Adrenal gland (tissue), 12 donors: ENCODE measurements around the gene TMEM232. TPM values are rescaled to one million over a fixed set of nuclear protein-coding genes. Genes with fewer than 3 reads are reported as not detected.
"Not testable (repeated sequence)": the region's sequence is repeated elsewhere in the genome, so short reads cannot be mapped to it uniquely, and the experiment has no call there.

Source experiments
- DNase-seq, 7 donors: peaks; one replicate each; pipeline ENCODE4 v3.0.0-alpha.2; 2019 to 2020
- H3K27ac ChIP-seq, 5 donors: fragments of 200-600 bp; sonication (generic) in 4 of 5; 1 replicate in 3 of 5; 2 replicates in 2 of 5; pipeline versions ENCODE4 v1.5.1 to v1.8.0; 2016 to 2020; ENCODE audit warnings: mild to moderate bottlenecking in 1 of 5
- H3K27me3 ChIP-seq: fragments of 200-600 bp; 2 replicates; pipeline ENCODE4 v1.8.0; 2021
- H3K36me3 ChIP-seq, 2 donors: fragments of 200-600 bp; replicated peaks in 1 of 2; 1 replicate in 1 of 2; 2 replicates in 1 of 2; pipeline versions ENCODE4 v1.5.1 to v1.8.0; 2018 to 2022
- H3K4me1 ChIP-seq, 2 donors: fragments of 200-600 bp; replicated peaks in 1 of 2; 1 replicate in 1 of 2; 2 replicates in 1 of 2; pipeline versions ENCODE4 v1.5.1 to v1.8.0; 2018 to 2021
- H3K4me3 ChIP-seq, 4 donors: fragments of 200-600 bp; sonication (generic) in 3 of 4; one replicate each; pipeline ENCODE4 v1.5.1; 2016 to 2018
- H3K9me3 ChIP-seq, 3 donors: fragments of 200-600 bp; sonication (generic) in 1 of 3; replicated peaks in 1 of 3; 1 replicate in 2 of 3; 2 replicates in 1 of 3; pipeline versions ENCODE4 v1.5.1 to v1.8.0; 2016 to 2021
- POLR2A ChIP-seq, 2 donors: fragments of 450-650 bp; IDR thresholded peaks; one replicate each; pipeline ENCODE4 v1.6.1; 2017; ENCODE audit warnings: antibody characterized with exemption in 2 of 2, mild to moderate bottlenecking in 2 of 2, moderate library complexity in 1 of 2
- WGBS, 4 donors: extraction: QIAGEN DNeasy Blood & Tissue Kit in 2 of 4; methylation state at CpG; one replicate each; pipeline versions ENCODE4 v1.1.5 to v1.1.7; 2013 to 2017; 5-methylcytosine and 5-hydroxymethylcytosine counted together
- intact Hi-C, 2 donors: fragments of 100-400 bp; cut with DNase I; formaldehyde crosslinking; loops; one replicate each; pipeline versions ENCODE4 v1.14.1 to v1.15.0; 2022 to 2023
- polyA plus RNA-seq, 3 donors: library from polyadenylated mRNA; stranded (reverse); fragments of 200-250 nt in 2 of 3; fragments of 350-450 nt in 1 of 3; fragmentation: Illumina TruSeq in 1 of 3; extraction: RNeasy Lipid Tissue Mini Kit (QIAGEN cat#74804) in 1 of 3; gene quantifications; one replicate each; pipeline ENCODE4 v1.2.3, GENCODE V29; 2013 to 2014
- total RNA-seq, 9 donors: library from RNA; depleted of rRNA in 4 of 9; stranded (reverse); fragments of >200 nt in 4 of 9; fragments of 120-200 nt in 1 of 9; fragmentation: NEBNext Ultra II Directional in 1 of 9; extraction: Animal tissue kit (Norgen Biotek cat#: 25700) in 1 of 9; gene quantifications; one replicate each; pipeline versions ENCODE4 v1.1.0 to v1.2.4, GENCODE V29; 2013 to 2023
- TF ChIP-seq, protein P1 (sequence below), 6 experiments: fragments of 450-650 bp in 4 of 6; fragments of 200-600 bp in 2 of 6; sonication (generic) in 1 of 6; IDR thresholded peaks; 1 replicate in 5 of 6; 2 replicates in 1 of 6; pipeline versions ENCODE4 v1.5.1 to v1.8.0; 2016 to 2021; ENCODE audit warnings: antibody characterized with exemption in 6 of 6, mild to moderate bottlenecking in 2 of 6, moderate library complexity in 1 of 6
- donor health status: healthy with polysubstance abuse.
- donor health status: Bipolar disorder and iron deficiency.
- donor health status: DM: yes; HTN: yes; CAD: no.
- donor health status: DM: no; HTN: no; CAD: no.
- donor health status: DM: no; HTN: no; CAD: no.
- donor health status: DM: yes; HTN: yes; CAD: no.

TMEM232 gene
- total and polyA plus RNA-seq, 12 donors = 0.96 to 16.6 (median 4.5) TPM

DNA sequence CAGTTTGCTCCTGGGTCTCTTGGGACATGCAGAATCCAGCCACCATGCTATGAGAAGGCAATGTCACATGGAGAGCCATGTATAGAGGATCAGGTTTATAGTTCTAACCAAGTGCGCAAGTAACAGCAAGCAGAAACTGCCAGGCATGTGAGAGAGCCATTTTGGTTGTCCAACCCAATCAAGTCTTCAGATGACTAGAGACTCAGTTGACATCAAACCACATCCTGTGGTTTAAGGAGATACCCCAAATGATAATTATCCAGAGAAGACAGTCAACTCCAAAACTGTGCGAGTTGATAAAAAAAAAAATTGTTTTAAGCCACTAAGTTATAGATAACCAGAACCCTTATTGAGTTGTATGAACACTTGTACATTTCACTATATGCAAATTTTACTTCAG lies 40.2 kb downstream of the TMEM232 start:
- Histone ChIP-seq H3K9me3 (no peaks in the 10 kb centered on the region), H3K4me1 (no peaks in the 10 kb centered on the region), H3K27me3 (no peaks in the 10 kb centered on the region), H3K4me3 (no peak overlapping the region), H3K36me3 (no peaks in the 10 kb centered on the region), H3K27ac (no peak overlapping the region)
- intact Hi-C loops = no loop called here
- DNase-seq = no peak
- 79 to 97% (median 94%) methylated on average over 2 of the region's 2 CpGs for WGBS, 4 donors
- TF ChIP-seq, protein P1, sequence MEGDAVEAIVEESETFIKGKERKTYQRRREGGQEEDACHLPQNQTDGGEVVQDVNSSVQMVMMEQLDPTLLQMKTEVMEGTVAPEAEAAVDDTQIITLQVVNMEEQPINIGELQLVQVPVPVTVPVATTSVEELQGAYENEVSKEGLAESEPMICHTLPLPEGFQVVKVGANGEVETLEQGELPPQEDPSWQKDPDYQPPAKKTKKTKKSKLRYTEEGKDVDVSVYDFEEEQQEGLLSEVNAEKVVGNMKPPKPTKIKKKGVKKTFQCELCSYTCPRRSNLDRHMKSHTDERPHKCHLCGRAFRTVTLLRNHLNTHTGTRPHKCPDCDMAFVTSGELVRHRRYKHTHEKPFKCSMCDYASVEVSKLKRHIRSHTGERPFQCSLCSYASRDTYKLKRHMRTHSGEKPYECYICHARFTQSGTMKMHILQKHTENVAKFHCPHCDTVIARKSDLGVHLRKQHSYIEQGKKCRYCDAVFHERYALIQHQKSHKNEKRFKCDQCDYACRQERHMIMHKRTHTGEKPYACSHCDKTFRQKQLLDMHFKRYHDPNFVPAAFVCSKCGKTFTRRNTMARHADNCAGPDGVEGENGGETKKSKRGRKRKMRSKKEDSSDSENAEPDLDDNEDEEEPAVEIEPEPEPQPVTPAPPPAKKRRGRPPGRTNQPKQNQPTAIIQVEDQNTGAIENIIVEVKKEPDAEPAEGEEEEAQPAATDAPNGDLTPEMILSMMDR (IDR thresholded peaks at IDR 0.05) = no peak
- TF ChIP-seq POLR2A (IDR thresholded peaks at IDR 0.05) = no peak

DNA sequence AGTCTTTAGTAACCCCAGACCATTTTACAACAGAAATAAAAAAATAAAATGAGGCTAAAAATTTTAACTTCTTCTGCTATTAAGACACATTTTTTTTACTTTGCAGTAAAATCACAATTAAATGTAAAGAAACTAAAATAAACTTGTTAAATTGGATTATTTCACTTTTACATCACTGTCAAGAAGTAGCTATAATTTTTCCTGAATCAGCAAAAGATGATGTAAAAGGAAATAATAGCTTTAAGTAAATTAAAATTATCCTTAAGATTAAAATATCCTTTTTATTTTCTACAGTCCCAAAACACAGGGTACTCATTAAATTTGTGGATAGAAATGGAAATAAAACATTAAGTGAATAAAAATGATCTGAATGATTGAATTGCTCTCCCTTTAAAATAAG lies 44.5 kb downstream of the TMEM232 start:
- H3K4me3 ChIP-seq = no peak overlapping the region
- TF ChIP-seq, protein P1 (IDR thresholded peaks at IDR 0.05) = no peak
- no peak for TF ChIP-seq POLR2A (IDR thresholded peaks at IDR 0.05)
- H3K9me3 ChIP-seq = no peaks in the 10 kb centered on the region
- no peaks in the 10 kb centered on the region for H3K27me3 ChIP-seq
- intact Hi-C loops = no loop called here
- H3K36me3 ChIP-seq = no peaks in the 10 kb centered on the region
- no peaks in the 10 kb centered on the region for H3K4me1 ChIP-seq
- DNase-seq = no peak
- no peak overlapping the region for H3K27ac ChIP-seq

DNA sequence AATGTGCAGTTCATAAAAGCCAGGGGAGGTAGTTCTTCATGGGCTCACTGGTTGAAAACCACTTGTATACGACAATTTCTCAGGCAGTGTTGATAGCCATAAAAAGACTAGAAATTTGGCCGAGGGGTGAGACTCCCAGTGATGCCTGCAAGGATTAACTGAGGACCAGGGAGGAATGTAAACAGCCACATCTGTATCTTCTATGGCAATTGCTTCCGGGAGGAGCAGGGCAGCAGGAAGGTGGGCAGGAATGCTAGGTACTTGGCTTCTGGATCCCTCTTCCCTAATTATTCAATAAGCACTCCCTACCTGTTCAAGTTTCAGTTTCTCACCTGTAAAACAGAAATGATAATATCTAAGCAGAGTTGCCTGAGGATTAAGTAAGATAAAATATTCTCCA lies 45.4 kb downstream of the TMEM232 start:
- Histone ChIP-seq H3K9me3 (no peaks in the 10 kb centered on the region), H3K27me3 (no peaks in the 10 kb centered on the region), H3K27ac (no peak overlapping the region), H3K4me3 (no peak overlapping the region), H3K4me1 (no peaks in the 10 kb centered on the region), H3K36me3 (no peaks in the 10 kb centered on the region)
- WGBS, 4 donors = 75 to 83% (median 82%) methylated on average over 3 of the region's 3 CpGs
- TF ChIP-seq, protein P1 (IDR thresholded peaks at IDR 0.05) = no peak
- no peak for TF ChIP-seq POLR2A (IDR thresholded peaks at IDR 0.05)
- intact Hi-C loops = no loop called here
- no peak for DNase-seq

DNA sequence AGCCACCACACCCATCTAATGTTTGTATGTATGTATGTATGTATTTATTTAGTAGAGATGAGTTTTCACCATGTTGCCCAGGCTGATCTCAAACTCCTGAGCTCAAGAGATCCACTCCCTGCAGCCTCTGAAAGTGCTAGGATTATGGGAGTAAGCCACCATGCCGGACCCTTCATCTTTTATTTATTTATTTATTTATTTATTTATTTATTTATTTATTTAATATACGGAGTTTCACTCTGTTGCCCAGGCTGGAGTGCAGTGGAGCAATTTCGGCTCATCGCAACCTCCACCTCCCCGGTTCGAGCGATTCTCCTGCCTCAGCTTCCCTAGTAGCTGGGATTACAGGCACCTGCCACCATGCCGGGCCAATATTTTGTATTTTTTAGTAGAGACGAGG lies 49.9 kb downstream of the TMEM232 start:
- H3K9me3 ChIP-seq, H3K4me1 ChIP-seq, DNase-seq, intact Hi-C loops, H3K4me3 ChIP-seq, H3K27ac ChIP-seq, H3K27me3 ChIP-seq, H3K36me3 ChIP-seq: not testable (repeated sequence)
- 94 to 97% (median 97%) methylated on average over 9 of the region's 9 CpGs for WGBS, 4 donors

DNA sequence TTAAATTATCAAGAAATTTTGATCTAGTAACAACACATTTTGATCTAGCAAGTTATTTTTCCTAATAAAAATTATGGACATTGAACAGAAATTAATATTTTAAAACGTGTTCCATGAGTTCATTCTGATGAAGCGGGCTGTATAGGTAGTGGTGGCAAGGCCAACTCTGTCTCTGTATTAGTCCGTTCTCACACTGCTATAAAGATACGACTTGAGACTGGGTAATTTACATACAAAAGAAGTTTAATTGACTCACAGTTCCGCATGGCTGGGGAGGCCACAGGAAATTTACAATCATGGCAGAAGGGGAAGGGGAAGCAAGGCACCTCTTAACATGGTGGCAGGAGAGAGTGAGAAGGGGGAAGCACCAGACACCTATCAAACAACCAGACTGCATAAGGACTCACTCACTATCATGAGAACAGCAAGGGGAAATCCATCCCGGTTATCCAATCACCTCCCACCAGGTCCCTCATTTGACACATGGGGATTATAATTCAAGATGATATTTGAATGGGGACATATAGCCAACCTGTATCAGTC lies 61.2 kb downstream of the TMEM232 start:
- WGBS, 4 donors = 70 to 80% (median 77%) methylated on average over 5 to 6 of the region's 6 CpGs
- Histone ChIP-seq H3K4me3 (no peak overlapping the region), H3K9me3 (no peaks in the 10 kb centered on the region), H3K36me3 (no peaks in the 10 kb centered on the region), H3K4me1 (no peaks in the 10 kb centered on the region), H3K27me3 (no peaks in the 10 kb centered on the region), H3K27ac (no peak overlapping the region)
- no peak for TF ChIP-seq POLR2A (IDR thresholded peaks at IDR 0.05)
- TF ChIP-seq, protein P1 (IDR thresholded peaks at IDR 0.05) = no peak
- no peak for DNase-seq
- intact Hi-C loops = no loop called here
